Measurements from ENCODE around the gene PTPRK.

PTPRK gene

GRCh38 chr6:128520436-128521281 is at the start of gene PTPRK:
TSS of gene PTPRK (minus strand) at chr6:128520599. CDS start at chr6:128520358, 241 bp downstream.
- DNase-seq (ENCODE audit: low read depth in 2 of 2): peak; percentile 76 to 87

GRCh38 chr6:128567029-128567428 is 46.6 kb upstream of the PTPRK start:
- DNase-seq (ENCODE audit: low read depth in 2 of 2): no peak

DNA sequence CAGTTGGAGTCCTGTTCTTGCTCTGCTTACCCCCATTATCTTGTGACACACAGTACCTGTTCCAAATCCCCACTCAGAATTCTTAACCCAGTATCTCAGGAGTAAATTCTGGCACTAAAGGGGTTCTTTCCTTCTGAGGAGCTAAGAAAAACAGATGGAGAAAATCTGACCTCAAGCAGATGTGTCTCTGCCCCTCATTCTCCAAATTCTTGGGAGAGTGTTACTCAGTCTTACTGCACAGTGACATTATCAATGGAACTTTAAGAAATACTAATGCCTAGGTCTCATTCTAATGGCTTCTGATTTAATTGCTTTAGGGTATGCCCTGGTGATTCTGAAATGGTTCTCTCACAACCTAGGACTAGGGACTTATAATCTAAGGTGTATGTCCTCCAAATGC is 40.6 kb upstream of the PTPRK start:
- DNase-seq (ENCODE audit: low read depth in 2 of 2): no peak

GRCh38 chr6:128558924-128559323 is 38.5 kb upstream of the PTPRK start:
- no peak for DNase-seq (ENCODE audit: low read depth in 2 of 2)

DNA sequence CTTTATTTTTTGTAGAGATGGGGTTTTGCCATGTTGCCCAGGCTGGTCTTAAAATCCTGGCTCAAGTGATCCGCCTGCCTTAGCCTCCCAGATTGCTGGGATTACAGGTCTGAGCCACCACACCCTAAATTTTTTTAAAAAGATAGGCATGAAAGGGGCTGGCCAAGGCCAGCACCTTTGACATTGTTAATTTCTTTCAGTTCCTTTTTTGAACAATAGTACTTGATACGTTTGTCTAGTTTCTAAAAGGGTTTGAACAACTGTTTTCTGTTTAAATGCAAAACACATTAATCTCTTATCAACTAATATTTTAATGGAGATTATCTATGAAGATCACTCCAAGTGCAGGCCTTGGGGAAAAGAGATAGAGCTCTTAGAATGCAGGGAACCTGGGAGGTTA is 37.6 kb upstream of the PTPRK start:
- no peak for DNase-seq (ENCODE audit: low read depth in 2 of 2)

DNA sequence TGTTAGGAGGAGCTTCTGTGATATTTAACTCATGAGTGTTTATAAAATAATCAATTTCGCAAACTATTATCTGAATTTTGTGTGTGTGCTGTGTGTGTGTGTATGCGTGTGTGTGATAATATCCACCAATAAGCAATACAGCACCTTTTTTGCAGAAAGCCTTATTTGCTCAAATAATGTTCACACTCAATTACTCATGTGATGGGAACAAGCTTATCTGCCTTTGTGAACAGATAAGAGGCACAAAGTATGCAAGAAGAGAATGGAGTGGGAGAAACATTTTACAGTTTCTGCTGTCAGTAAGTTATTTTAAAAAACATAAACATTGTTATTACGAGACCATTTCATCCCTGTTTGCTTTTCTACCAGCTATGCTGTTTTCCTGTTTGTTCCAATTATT is 36.7 kb upstream of the PTPRK start:
- no peak for DNase-seq (ENCODE audit: low read depth in 2 of 2)

- no peak for DNase-seq (ENCODE audit: low read depth in 2 of 2)
Measured at GRCh38 chr6:128554302-128554701, 33.9 kb upstream of the PTPRK start.

GRCh38 chr6:128541261-128541660 is 20.9 kb upstream of the PTPRK start:
- DNase-seq (ENCODE audit: low read depth in 2 of 2): no peak

DNA sequence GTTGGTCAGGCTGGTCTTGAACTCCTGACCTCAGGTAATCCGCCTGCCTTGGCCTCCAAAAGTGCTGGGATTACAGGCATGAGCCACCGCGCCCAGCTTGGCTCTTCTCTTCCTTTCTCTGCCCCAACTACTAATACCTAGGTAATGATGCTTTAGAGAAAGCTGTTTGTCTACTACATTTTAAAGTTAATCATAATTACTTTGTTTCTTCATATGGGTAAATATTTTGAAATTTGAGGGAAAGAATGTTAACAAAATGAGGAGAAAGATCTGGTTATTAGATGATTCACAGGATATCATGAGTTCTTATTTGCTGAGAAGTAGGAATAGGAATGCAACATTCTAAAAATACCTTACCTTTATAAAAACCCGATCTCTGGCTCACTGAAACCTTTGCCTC is 18.4 kb upstream of the PTPRK start:
- DNase-seq (ENCODE audit: low read depth in 2 of 2): no peak

DNA sequence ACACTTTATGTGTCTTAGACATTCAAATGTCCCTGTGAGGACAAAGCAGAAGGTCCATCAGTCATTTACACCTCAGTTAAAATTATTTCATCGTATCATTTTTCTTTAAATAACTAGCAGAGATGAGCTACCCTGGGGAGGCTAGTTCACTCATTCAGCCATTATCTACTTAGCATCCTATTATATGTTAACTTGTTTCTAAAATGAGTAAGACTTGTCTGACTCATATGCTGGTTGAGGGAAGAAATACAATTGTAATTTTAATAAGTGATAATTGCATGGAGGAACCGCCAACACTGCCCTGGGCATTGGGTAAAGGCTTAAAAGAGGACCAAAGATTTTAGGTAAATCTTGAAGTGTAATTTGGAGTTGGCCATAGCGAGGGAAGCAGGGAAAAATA is 12.4 kb upstream of the PTPRK start:
- no peak for DNase-seq (ENCODE audit: low read depth in 2 of 2)

GRCh38 chr6:128532136-128532535 is 11.7 kb upstream of the PTPRK start:
- DNase-seq (ENCODE audit: low read depth in 2 of 2): no peak

- DNase-seq (ENCODE audit: low read depth in 2 of 2): no peak
Measured at GRCh38 chr6:128531696-128532095, 11.3 kb upstream of the PTPRK start.

DNA sequence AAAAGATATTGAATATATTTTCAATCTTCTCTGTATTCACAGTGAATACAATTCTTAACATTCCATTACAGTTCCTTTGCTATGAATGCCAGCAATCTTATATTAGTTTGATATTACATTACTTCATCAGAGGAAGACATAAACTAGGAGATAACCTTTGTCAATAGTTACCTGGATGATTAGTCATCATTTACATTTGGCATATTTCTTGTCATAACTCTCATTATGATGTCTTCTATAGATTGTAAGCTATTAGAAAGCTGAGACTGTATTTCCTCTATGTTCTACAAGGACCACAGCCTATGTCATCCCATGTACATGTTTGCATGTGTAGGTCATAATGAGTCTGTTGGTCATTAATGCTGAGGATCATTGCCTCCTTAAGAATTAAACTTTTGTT is 7.8 kb upstream of the PTPRK start:
- DNase-seq (ENCODE audit: low read depth in 2 of 2): no peak

- DNase-seq (ENCODE audit: low read depth in 2 of 2): no peak
Measured at GRCh38 chr6:128527375-128527774, 7.0 kb upstream of the PTPRK start.

DNA sequence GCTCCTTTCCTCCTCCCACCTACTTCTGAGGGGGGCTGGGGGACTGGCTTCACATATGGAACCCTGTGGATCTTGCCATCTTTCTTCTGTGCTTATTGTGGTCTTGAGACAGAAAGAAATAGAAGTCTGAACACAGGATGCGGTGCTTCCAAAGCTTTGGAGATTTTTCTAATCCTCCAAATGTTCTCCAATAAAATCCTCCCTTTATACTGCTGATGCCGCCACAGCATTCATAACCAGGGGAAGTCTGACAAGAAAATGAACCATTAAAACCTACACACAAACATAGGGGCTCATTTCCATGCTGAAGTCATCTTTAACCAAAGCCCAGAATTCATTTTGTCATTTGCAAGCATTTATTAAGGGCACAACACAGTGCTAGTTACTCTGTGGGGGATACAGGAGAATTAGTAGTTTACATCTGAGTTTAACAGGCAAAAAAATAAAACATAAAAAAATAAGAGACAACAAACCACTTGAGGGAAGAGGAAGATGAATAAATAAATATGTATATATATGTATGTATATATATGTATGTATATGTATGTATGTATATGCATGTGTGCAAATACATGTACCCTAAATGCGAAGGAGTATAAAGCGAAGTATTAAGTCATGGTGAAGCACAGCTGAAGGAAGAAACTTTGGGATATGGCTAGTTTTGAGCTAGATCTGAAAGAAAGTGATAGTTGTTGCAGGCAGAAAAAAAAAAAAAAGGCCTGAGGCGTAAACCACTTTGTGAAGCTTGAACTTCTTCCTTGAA is 5.9 kb upstream of the PTPRK start:
- no peak for DNase-seq (ENCODE audit: low read depth in 2 of 2)

DNA sequence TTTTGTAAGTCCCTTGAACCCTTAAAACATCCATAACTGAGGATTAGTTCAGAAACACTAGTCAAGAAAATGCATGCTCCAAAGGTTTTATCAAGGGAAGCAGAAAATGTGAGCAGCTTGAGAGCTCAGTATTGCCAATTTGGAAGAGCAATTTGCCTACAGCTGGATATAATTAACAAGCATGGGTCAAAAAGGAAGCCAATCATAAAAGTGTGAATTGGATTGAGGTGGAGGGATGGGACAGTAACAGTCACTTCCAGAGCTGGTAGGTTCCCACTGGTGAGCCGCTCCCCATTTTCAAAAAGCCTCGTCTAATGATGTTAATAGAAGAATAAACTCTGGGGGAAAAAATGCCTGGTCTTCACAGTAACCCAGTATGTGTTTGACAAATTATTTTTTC is 5.0 kb upstream of the PTPRK start:
- no peak for DNase-seq (ENCODE audit: low read depth in 2 of 2)

DNA sequence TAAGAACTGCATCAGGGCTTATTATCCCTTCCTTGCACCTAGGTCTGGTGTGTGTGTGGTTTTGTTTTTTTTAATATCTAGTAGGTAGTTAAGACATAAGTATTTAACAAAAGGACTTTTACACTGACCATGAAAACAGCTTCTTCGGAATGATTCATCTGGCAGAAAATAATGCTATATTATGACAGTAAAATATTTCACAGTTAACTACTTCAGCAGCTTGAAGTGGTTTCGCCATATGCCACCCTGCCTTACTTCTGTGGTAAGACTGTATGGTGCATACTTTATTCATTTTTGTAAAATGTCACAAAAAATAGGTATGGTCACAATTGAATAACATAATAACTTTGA is 858 bp upstream of the PTPRK start:
- no peak for DNase-seq (ENCODE audit: low read depth in 2 of 2)

- DNase-seq (ENCODE audit: low read depth in 2 of 2): peak in 1 of 2 donors; percentile 27
Measured at GRCh38 chr6:128519931-128520435, 416 bp downstream of the PTPRK start.

- peak in 1 of 2 donors; percentile 5 for DNase-seq (ENCODE audit: low read depth in 2 of 2)
Measured at GRCh38 chr6:128519132-128519930, 1.1 kb downstream of the PTPRK start.

GRCh38 chr6:128518434-128519131 is 1.8 kb downstream of the PTPRK start:
- DNase-seq (ENCODE audit: low read depth in 2 of 2): no peak

GRCh38 chr6:128517124-128517523 is 3.3 kb downstream of the PTPRK start:
- DNase-seq (ENCODE audit: low read depth in 2 of 2): no peak

DNA sequence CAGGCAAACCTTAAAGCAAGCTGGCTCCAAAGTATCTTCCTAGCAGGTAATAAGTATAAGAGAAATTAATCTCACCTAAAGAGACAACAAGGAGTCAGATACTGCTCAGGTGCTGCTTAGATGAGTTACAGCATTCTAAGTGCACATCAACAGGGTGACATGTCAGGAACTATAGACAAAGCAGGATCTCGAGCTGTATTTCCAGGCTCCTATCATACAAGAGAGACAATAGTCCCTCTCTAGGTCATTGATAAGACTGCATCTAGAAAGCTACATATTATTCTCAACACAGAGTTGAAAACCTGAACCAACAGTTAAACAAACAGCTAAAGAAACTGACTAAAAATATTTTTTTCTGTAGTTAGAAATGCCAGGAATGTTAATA is 3.9 kb downstream of the PTPRK start:
- no peak for DNase-seq (ENCODE audit: low read depth in 2 of 2)

Measured in stimulated activated CD8-positive, alpha-beta memory T cell treated with anti-CD3 and anti-CD28 coated beads, Interleukin-7, amount 100 ng/mL, for 4 hours (primary cell).